Retinal pigment epithelial cell (primary cell): ENCODE measurements around the gene HUWE1.

Source experiments
- DNase-seq: peaks from one replicate; pipeline ENCODE4 v3.0.0-alpha.2; 2010; ENCODE audit warnings: low read depth
- H3K4me3 ChIP-seq: 2 replicates; pipeline ENCODE4 v1.5.1; 2011; ENCODE audit warnings: mild to moderate bottlenecking, low read length, control low read depth, moderate library complexity
- CTCF ChIP-seq: conservative IDR thresholded peaks from 2 replicates; pipeline ENCODE4 v1.5.1; 2011; ENCODE audit warnings: low read depth, low read length, control low read depth, inconsistent platforms

The HUWE1 gene

GRCh38 chrX:53644751-53645150 is 41.8 kb downstream of the HUWE1 start:
- H3K4me3 ChIP-seq: no peak overlapping the region
- no peak for TF ChIP-seq CTCF
- no peak for DNase-seq

- no peak for TF ChIP-seq CTCF
Measured at GRCh38 chrX:53642337-53642736, 44.2 kb downstream of the HUWE1 start.

GRCh38 chrX:53639257-53639656 is 47.3 kb downstream of the HUWE1 start:
- no peak for TF ChIP-seq CTCF
- DNase-seq: no peak
- H3K4me3 ChIP-seq: no peak overlapping the region

More at GRCh38 chrX:53642337-53642736, 44.2 kb downstream of the HUWE1 start:
- DNase-seq: no peak
- no peak overlapping the region for H3K4me3 ChIP-seq

GRCh38 chrX:53637479-53637878 is 49.0 kb downstream of the HUWE1 start:
- no peak overlapping the region for H3K4me3 ChIP-seq

GRCh38 chrX:53631156-53631555 is 55.4 kb downstream of the HUWE1 start:
- no peak for TF ChIP-seq CTCF
- no peak overlapping the region for H3K4me3 ChIP-seq
- DNase-seq: no peak

More at GRCh38 chrX:53637479-53637878, 49.0 kb downstream of the HUWE1 start:
- no peak for DNase-seq
- TF ChIP-seq CTCF: no peak

GRCh38 chrX:53630261-53630660 is 56.3 kb downstream of the HUWE1 start:
- TF ChIP-seq CTCF: no peak
- DNase-seq: no peak
- no peak overlapping the region for H3K4me3 ChIP-seq

GRCh38 chrX:53622431-53622830 is 64.1 kb downstream of the HUWE1 start:
- no peak for DNase-seq
- no peak overlapping the region for H3K4me3 ChIP-seq
- no peak for TF ChIP-seq CTCF
